Kasumi-1 (cell line): ENCODE results near the gene CYP3A4.
"Not testable (repeated sequence)": the region's sequence is repeated elsewhere in the genome, so short reads cannot be mapped to it uniquely, and the experiment has no call there.

Source experiments
- DNase-seq, 2 experiments: peaks; one replicate each; lab custom pipeline; 2025; lab: John Stamatoyannopoulos, UW

CYP3A4 gene

DNA sequence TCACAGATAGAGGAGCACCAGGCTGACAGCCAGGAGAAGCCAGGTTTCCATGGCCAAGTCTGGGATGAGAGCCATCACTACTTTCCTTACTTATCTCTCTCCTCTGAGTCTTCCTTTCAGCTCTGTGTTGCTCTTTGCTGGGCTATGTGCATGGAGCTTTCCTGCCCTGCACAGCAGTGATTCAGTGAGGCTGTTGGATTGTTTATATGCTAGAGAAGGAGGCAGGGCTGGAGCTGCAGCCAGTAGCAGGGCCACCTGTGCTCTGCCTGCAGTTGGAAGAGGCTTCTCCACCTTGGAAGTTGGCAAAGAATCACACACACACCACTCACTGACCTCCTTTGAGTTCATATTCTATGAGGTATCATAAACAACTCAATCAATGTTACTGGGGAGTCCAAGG, at the start of gene CYP3A4:
Gene CYP3A4 (minus strand): TSS at position 178 of the 400 bp plus-strand sequence. CDS start 103 bp downstream, at position 75.
- DNase-seq: no peak

GRCh38 chr7:99833289-99833877, 49.4 kb upstream of the CYP3A4 start:
- no peak for DNase-seq

GRCh38 chr7:99831595-99831994, 47.6 kb upstream of the CYP3A4 start:
- DNase-seq: no peak

GRCh38 chr7:99829524-99830160, 45.7 kb upstream of the CYP3A4 start:
- DNase-seq: no peak

- DNase-seq: no peak
Observed at GRCh38 chr7:99828811-99829210, 44.8 kb upstream of the CYP3A4 start.

DNA sequence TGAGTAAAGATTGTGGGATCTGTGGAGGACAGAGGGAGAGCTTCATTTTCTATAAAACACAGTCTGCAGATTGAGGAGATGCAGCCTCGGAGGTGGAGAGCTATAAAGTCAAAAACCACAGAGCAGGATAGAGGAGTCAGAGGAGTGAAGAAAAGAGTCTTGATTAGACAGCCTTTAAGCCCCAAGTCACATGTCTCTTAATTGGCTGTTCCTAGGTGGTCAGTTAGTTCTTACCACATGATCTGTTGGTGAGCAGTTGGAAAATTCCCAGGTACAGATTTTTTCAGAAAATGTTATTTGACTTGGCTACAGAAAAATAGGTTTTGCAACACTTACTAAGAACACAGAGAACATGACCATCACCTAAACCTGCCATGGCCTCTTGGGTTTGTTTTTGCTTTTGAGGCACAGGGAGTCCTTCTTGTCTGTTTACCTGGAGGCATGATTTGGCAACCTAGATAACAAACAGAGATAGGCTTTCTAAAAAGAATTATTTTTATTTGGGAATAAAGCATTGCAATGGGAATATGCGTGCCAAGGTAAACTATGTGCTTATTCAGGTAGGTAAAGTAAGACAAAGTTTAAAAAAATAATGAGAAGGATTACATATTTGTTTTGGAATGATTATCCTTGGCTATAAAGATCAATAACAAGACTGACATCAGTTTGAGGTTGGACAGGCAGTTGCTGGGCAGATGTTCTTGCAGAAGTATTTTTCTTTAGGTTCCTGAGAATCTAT, 43.2 kb upstream of the CYP3A4 start:
- DNase-seq: no peak

GRCh38 chr7:99825873-99826272, 41.9 kb upstream of the CYP3A4 start:
- DNase-seq: no peak

GRCh38 chr7:99825452-99825851, 41.5 kb upstream of the CYP3A4 start:
- no peak for DNase-seq

- no peak for DNase-seq
Observed at GRCh38 chr7:99824091-99824490, 40.1 kb upstream of the CYP3A4 start.

GRCh38 chr7:99822731-99823718, 39.0 kb upstream of the CYP3A4 start:
- DNase-seq: no peak

DNA sequence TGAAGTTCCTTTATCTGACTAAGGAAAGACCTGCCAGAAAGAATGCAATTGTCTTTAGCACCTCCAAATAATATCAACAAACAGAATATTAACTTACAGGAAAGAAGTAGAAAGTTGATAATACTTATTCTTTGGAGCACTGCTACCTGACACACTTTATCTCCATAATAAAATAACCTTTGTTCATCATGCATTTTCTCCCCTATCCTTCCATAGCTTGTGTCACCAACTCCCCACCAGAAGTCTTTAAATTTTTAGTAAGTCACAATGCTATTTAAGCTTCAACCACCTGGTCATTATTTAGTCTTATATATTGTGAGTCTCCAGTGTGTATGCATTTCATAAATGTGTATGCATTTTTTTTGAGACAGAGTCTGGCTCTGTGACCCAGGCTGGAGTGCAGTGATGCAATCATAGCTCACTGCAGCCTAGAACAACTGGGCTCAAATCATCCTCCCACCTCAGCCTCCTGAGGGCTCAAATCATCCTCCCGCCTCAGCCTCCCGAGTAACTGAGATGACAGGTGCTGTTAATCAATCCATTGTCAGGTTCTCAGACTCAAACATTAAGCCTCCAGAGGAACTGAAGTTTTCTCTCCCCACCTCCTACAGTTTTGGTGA, 36.5 kb upstream of the CYP3A4 start:
- DNase-seq: no peak

- DNase-seq: no peak
Observed at GRCh38 chr7:99808766-99809165, 24.8 kb upstream of the CYP3A4 start.

DNA sequence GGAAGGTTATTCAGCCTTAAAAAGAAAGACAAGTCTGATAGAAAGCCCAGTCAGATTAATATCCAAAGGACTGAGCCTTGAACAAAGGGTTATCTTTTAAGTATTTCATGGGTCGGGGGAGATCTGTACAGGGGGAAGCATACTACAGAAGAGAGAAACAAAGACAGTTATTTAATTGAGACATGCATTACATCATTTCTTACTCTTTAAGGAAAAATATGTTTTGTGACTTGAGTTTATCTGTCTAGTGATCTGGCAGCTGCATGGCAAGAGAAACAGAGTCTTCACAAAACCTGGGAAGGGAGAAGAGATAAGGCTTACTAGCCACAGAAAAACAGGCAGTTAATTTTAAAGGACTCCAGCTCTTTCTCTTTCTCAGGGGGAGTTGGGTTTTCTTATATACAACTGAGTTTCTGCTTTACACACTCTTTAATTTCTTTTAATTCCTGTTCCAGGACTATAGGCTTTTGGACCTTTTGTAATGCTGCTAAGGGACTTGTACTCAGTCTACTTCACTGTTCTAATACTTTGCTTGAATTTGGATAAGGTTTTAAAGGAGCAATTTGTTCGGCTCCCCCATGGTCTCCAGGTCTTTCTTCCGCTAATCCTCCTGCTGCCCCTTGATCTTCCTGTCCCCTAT, 23.0 kb upstream of the CYP3A4 start:
- DNase-seq: no peak

- DNase-seq: no peak
Observed at GRCh38 chr7:99805641-99806040, 21.7 kb upstream of the CYP3A4 start.

- not testable (repeated sequence) for DNase-seq
Observed at GRCh38 chr7:99803118-99803517, 19.1 kb upstream of the CYP3A4 start.

GRCh38 chr7:99801407-99801806, 17.4 kb upstream of the CYP3A4 start:
- not testable (repeated sequence) for DNase-seq

DNA sequence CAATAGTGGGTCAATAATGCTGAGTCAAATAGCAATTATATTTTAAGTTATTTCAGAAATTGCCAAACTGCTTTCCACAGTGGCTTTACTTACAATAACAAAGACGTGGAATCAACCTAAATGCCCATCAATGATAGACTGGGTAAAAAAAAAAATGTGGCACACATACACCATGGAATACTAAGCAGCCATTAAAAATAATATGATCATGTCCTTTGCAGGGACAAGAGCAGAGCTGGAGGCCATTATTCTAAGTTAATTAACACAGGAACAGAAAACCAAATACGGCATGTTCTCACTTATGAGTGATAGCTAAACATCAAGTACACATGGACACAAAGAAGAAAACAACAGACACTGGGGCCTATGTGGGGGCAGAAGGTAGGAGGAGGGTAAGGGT, 15.0 kb upstream of the CYP3A4 start:
- DNase-seq: no peak

GRCh38 chr7:99795864-99796263, 11.9 kb upstream of the CYP3A4 start:
- DNase-seq: not testable (repeated sequence)

DNA sequence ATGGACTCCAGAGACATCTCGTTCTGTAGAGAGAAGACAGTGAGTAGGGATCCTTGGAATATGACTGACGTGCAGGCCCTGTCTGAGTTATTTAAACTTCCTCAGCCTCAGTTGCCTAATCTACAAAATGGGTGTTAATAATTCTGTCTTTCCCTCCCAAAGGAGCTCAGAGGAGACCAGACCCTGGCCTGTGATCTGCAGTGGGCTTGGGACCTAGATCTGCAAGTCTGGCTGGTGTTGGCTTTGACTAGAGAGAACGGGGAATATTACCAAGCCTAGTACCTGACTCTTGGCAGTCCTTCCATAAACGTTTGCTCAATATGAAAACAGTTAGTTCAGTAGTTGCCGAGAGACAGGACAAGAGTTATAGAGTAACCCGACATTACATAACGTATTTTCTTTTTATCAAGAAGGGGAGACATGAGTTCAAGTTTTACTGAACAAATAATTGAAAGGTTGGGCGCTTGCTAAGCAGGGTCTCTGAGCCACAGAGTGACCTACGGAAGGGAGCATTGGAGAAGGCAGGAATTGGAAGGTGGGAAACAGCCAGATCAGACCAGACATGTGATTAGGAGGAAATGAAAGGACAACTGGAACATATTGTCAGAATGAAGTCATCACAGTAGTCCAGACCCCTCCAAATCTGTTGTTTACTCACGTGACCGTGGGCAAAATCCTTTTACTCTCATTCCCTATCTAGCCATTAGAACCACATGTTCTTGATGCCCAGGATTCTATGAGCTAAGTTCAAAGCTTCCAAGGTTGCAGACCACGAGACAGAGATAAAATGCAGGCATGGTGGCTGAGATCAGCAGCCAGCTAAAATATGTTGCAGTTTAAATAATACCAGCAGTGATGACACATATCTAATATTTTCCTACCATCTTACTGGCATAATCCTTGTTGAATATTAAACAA, 10.9 kb upstream of the CYP3A4 start:
- DNase-seq: no peak

GRCh38 chr7:99793443-99793842, 9.5 kb upstream of the CYP3A4 start:
- no peak for DNase-seq
